Right lobe of liver (tissue), 4 donors: Measurements from ENCODE around the gene NVL.

Source experiments
- CTCF ChIP-seq, 4 donors: fragments of 200-600 bp in 3 of 4; fragments of 450-650 bp in 1 of 4; IDR thresholded peaks; one replicate each; pipeline versions ENCODE4 v1.5.1 to v1.8.0; 2016 to 2022; ENCODE audit warnings: antibody characterized with exemption in 4 of 4, mild to moderate bottlenecking in 2 of 4
- POLR2A ChIP-seq: fragments of 450-650 bp; IDR thresholded peaks from one replicate; pipeline ENCODE4 v1.6.1; 2017; ENCODE audit warnings: antibody characterized with exemption, mild to moderate bottlenecking
- donor health status: DM: no; HTN: no; CAD: no.
- donor health status: DM: no; HTN: no; CAD: no.
- donor health status: DM: no; HTN: yes; CAD: no.

GRCh38 chr1:224328644-224329043 is 1.3 kb downstream of the NVL start:
- TF ChIP-seq CTCF (IDR thresholded peaks at IDR 0.05) (no peak), POLR2A (no peak)
